ENCODE results near the gene FAF2.

GRCh38 chr5:176407456-176408251 lies 40.5 kb upstream of the FAF2 start:
- TF ChIP-seq SP1 (IDR thresholded peaks at IDR 0.05) (no peak), TAF1 (conservative IDR thresholded peaks at IDR 0.05) (no peak), CTCF (IDR thresholded peaks at IDR 0.05; ENCODE audit: low read depth, low read length, missing input control) (no peak), RAD21 (IDR thresholded peaks at IDR 0.05) (no peak)

All from liver (tissue), 3 donors.